Measurements from ENCODE around the gene TMEM233.

DNA sequence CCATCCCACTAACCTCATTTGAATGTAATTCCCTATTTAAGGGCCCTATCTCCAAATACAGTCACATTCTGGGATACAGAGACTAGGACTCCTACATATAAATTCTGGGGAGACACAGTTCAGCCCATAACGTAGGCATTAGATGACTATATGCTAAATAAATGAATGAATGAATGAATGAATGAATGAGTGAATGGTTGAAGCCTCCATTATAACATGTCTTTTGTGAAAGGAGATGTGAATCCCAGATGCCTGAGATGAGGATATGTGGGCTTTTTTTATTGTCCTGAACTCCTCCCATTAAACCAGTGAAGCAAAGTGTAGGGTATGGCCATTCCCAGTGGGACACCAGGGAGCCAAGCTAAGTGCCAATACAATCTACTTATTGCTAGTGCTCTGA, 20.5 kb upstream of the TMEM233 start:
- TF ChIP-seq, protein P1, sequence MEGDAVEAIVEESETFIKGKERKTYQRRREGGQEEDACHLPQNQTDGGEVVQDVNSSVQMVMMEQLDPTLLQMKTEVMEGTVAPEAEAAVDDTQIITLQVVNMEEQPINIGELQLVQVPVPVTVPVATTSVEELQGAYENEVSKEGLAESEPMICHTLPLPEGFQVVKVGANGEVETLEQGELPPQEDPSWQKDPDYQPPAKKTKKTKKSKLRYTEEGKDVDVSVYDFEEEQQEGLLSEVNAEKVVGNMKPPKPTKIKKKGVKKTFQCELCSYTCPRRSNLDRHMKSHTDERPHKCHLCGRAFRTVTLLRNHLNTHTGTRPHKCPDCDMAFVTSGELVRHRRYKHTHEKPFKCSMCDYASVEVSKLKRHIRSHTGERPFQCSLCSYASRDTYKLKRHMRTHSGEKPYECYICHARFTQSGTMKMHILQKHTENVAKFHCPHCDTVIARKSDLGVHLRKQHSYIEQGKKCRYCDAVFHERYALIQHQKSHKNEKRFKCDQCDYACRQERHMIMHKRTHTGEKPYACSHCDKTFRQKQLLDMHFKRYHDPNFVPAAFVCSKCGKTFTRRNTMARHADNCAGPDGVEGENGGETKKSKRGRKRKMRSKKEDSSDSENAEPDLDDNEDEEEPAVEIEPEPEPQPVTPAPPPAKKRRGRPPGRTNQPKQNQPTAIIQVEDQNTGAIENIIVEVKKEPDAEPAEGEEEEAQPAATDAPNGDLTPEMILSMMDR (conservative IDR thresholded peaks at IDR 0.05; ENCODE audit: low read depth in 2 of 2): no peak
- TF ChIP-seq EZH2 (IDR thresholded peaks at IDR 0.05; ENCODE audit: low read depth, unreplicated experiment) (no peak), EZH2phosphoT487 (IDR thresholded peaks at IDR 0.05; ENCODE audit: unreplicated experiment) (no peak), CREB1 (CRISPR knock-in tag; IDR thresholded peaks at IDR 0.05; ENCODE audit: low read depth) (no peak), POLR2AphosphoS5 (IDR thresholded peaks at IDR 0.05; ENCODE audit: low read depth) (no peak), ZNF114 (CRISPR knock-in tag; IDR thresholded peaks at IDR 0.05) (no peak), JUNB (IDR thresholded peaks at IDR 0.05; ENCODE audit: unreplicated experiment) (no peak), NANOG (IDR thresholded peaks at IDR 0.05; ENCODE audit: borderline replicate concordance) (no peak)
- TF ChIP-seq, protein P2, sequence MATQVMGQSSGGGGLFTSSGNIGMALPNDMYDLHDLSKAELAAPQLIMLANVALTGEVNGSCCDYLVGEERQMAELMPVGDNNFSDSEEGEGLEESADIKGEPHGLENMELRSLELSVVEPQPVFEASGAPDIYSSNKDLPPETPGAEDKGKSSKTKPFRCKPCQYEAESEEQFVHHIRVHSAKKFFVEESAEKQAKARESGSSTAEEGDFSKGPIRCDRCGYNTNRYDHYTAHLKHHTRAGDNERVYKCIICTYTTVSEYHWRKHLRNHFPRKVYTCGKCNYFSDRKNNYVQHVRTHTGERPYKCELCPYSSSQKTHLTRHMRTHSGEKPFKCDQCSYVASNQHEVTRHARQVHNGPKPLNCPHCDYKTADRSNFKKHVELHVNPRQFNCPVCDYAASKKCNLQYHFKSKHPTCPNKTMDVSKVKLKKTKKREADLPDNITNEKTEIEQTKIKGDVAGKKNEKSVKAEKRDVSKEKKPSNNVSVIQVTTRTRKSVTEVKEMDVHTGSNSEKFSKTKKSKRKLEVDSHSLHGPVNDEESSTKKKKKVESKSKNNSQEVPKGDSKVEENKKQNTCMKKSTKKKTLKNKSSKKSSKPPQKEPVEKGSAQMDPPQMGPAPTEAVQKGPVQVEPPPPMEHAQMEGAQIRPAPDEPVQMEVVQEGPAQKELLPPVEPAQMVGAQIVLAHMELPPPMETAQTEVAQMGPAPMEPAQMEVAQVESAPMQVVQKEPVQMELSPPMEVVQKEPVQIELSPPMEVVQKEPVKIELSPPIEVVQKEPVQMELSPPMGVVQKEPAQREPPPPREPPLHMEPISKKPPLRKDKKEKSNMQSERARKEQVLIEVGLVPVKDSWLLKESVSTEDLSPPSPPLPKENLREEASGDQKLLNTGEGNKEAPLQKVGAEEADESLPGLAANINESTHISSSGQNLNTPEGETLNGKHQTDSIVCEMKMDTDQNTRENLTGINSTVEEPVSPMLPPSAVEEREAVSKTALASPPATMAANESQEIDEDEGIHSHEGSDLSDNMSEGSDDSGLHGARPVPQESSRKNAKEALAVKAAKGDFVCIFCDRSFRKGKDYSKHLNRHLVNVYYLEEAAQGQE (IDR thresholded peaks at IDR 0.05; ENCODE audit: unreplicated experiment): no peak

Measured in GM23338 (cell line).